Heart right ventricle (tissue), 16 donors: ENCODE results near the gene ZFPM1. TPM values are rescaled to one million over a fixed set of nuclear protein-coding genes. Genes with fewer than 3 reads are reported as not detected.

Experiments used
- ATAC-seq, 8 donors: fragments of 200-7000 bp; cut with Tn5 transposase; one replicate each; pipeline ENCODE4 v1.9.1; 2020; ENCODE audit warnings: mild to moderate bottlenecking in 8 of 8, moderate library complexity in 8 of 8, moderate number of reproducible peaks in 1 of 8
- DNase-seq, 2 donors: peaks; one replicate each; pipeline ENCODE4 v3.0.0-alpha.2; 2020
- H3K27ac ChIP-seq, 10 donors: fragments of 200-600 bp; sonication (generic) in 2 of 10; one replicate each; pipeline versions ENCODE4 v1.5.0 to v1.8.0; 2020 to 2022; ENCODE audit warnings: mild to moderate bottlenecking in 3 of 10
- H3K27me3 ChIP-seq, 7 donors: fragments of 200-600 bp; one replicate each; pipeline ENCODE4 v1.8.0; 2021 to 2022; ENCODE audit warnings: mild to moderate bottlenecking in 2 of 7
- H3K36me3 ChIP-seq, 9 donors: fragments of 200-600 bp; sonication (generic) in 1 of 9; one replicate each; pipeline versions ENCODE4 v1.5.0 to v1.8.0; 2020 to 2022; ENCODE audit warnings: mild to moderate bottlenecking in 2 of 9
- H3K4me1 ChIP-seq, 9 donors: fragments of 200-600 bp; sonication (generic) in 1 of 9; one replicate each; pipeline versions ENCODE4 v1.5.0 to v1.8.0; 2020 to 2022; ENCODE audit warnings: mild to moderate bottlenecking in 4 of 9
- H3K4me3 ChIP-seq, 10 donors: fragments of 200-600 bp; sonication (generic) in 2 of 10; one replicate each; pipeline versions ENCODE4 v1.5.0 to v1.8.0; 2020 to 2022; ENCODE audit warnings: mild to moderate bottlenecking in 7 of 10, moderate library complexity in 2 of 10
- H3K9me3 ChIP-seq, 11 donors: fragments of 200-600 bp in 10 of 11; sonication (generic) in 2 of 11; one replicate each; pipeline versions ENCODE4 v1.5.0 to v1.8.0; 2013 to 2022; ENCODE audit warnings: mild to moderate bottlenecking in 2 of 11, control low read depth in 1 of 11, moderate library complexity in 1 of 11
- CTCF ChIP-seq, 9 donors: fragments of 200-600 bp; sonication (generic) in 2 of 9; IDR thresholded peaks; one replicate each; pipeline versions ENCODE4 v1.5.0 to v1.8.0; 2021 to 2022; ENCODE audit warnings: antibody characterized with exemption in 9 of 9, mild to moderate bottlenecking in 5 of 9, moderate library complexity in 1 of 9
- WGBS, 2 donors: extraction: QIAGEN DNeasy Blood & Tissue Kit; methylation state at CpG; one replicate each; pipeline ENCODE4 v1.1.7; 2013; ENCODE audit warnings: inconsistent platforms in 1 of 2; 5-methylcytosine and 5-hydroxymethylcytosine counted together
- intact Hi-C, 10 donors: fragments of 100-400 bp; cut with DNase I; formaldehyde crosslinking; loops; one replicate each; pipeline versions ENCODE4 v1.11.1 to v1.14.2; 2022
- polyA plus RNA-seq, 2 donors: library from polyadenylated mRNA; stranded (reverse); fragments of 200-250 nt; gene quantifications; one replicate each; pipeline ENCODE4 v1.2.3, GENCODE V29; 2013
- total RNA-seq, 10 donors: library from RNA; stranded (reverse); fragmentation: NEBNext Ultra II Directional in 3 of 10; extraction: Animal tissue kit (Norgen Biotek cat#: 25700) in 3 of 10; gene quantifications; one replicate each; pipeline versions ENCODE4 v1.2.1 to v1.2.4, GENCODE V29; 2021 to 2023
- donor health status: Arrhythmogenic right ventricular cardiomyopathy.
- donor health status: ischemic (EF 13 %, LVEDD 7.1; RV severe dilation, severe dysfunction).
- donor health status: healthy with polysubstance abuse.
- donor health status: DM: no; HTN: yes; CAD: no.
- donor health status: DM: no; HTN: no; CAD: no.
- donor health status: ischemic (EF 25% LVEDD 6.9; RV normal size, moderate dysfunction).
- donor health status: ischemic (EF 25% LVEDD 5.7; RV mildly dilated, moderate dysfunction).
- donor health status: healthy.
- donor health status: DM: yes; HTN: yes; CAD: no.
- donor health status: Ischemic cardiomyopathy.
- donor health status: ischemic (EF 35%, LVEDD 5.7; RV mildly dilated, moderate dysfunction).
- donor health status: nonischemic (EF 11% LVEDD 7.7; RV severe dilation, severe dysfunction).
- donor health status: DM: yes; HTN: yes; CAD: no.
- donor health status: PGD.
- donor health status: ischemic (EF 29% LVEDD 5.4; RV normal size, mild dysfunction).
- donor health status: nonischemic (EF 23%, LVEDD 6.1; RV moderate dilation, normal function).

ZFPM1 gene
- total and polyA plus RNA-seq, 12 donors = 2.0 to 10.4 (median 4.4) TPM

GRCh38 chr16:88421871-88422433 lies 31.1 kb upstream of the ZFPM1 start:
- H3K4me1 ChIP-seq = peaks cover 0 to 14% (median 9%) of the 10 kb centered on the region in 9 donors
- 57 to 58% methylated on average over 5 of the region's 5 CpGs for WGBS, 2 donors
- intact Hi-C loops = no loop called here
- H3K9me3 ChIP-seq = no peaks in the 10 kb centered on the region
- no peak overlapping the region for H3K27ac ChIP-seq
- H3K27me3 ChIP-seq = peaks cover 0 to 16% (median 0%) of the 10 kb centered on the region in 7 donors
- no peak for TF ChIP-seq CTCF (IDR thresholded peaks at IDR 0.05)
- DNase-seq = no peak
- no peak for ATAC-seq
- no peak overlapping the region for H3K4me3 ChIP-seq
- H3K36me3 ChIP-seq = no peaks in the 10 kb centered on the region

- Histone ChIP-seq H3K4me1 (peaks cover 0 to 14% (median 9%) of the 10 kb centered on the region in 9 donors), H3K9me3 (no peaks in the 10 kb centered on the region), H3K27ac (no peak overlapping the region), H3K4me3 (no peak overlapping the region), H3K36me3 (no peaks in the 10 kb centered on the region), H3K27me3 (peaks cover 0 to 15% (median 0%) of the 10 kb centered on the region in 7 donors)
- intact Hi-C loops = no loop called here
- no peak for DNase-seq
- no peak for TF ChIP-seq CTCF (IDR thresholded peaks at IDR 0.05)
- ATAC-seq = no peak
- WGBS, 2 donors = 51 to 57% methylated on average over 3 of the region's 3 CpGs
Observed at GRCh38 chr16:88422733-88423447, 30.2 kb upstream of the ZFPM1 start.

- ATAC-seq = no peak
- H3K9me3 ChIP-seq = no peaks in the 10 kb centered on the region
- no peak for TF ChIP-seq CTCF (IDR thresholded peaks at IDR 0.05)
- H3K36me3 ChIP-seq = no peaks in the 10 kb centered on the region
- H3K27me3 ChIP-seq = peaks cover 0 to 11% (median 0%) of the 10 kb centered on the region in 7 donors
- peaks cover 0 to 14% (median 9%) of the 10 kb centered on the region in 9 donors for H3K4me1 ChIP-seq
- H3K27ac ChIP-seq = no peak overlapping the region
- 78 to 81% methylated on average over 6 of the region's 6 CpGs for WGBS, 2 donors
- no peak overlapping the region for H3K4me3 ChIP-seq
- DNase-seq = no peak
- intact Hi-C loops = no loop called here
Observed at GRCh38 chr16:88423448-88423850, 29.6 kb upstream of the ZFPM1 start.

- peak in 1 of 2 donors; percentile 49 for DNase-seq
- WGBS, 2 donors = 49 to 50% methylated on average over 24 of the region's 24 CpGs
- Histone ChIP-seq H3K4me1 (peaks cover 0 to 17% (median 9%) of the 10 kb centered on the region in 9 donors), H3K4me3 (no peak overlapping the region), H3K9me3 (no peaks in the 10 kb centered on the region), H3K27me3 (peaks cover 0 to 13% (median 3%) of the 10 kb centered on the region in 7 donors), H3K36me3 (no peaks in the 10 kb centered on the region), H3K27ac (no peak overlapping the region)
- ATAC-seq = peak in 4 of 8 donors; percentile 17 to 54 (median 43)
- TF ChIP-seq CTCF (IDR thresholded peaks at IDR 0.05) = no peak
- intact Hi-C loops = no loop called here
Observed at GRCh38 chr16:88424587-88425235, 28.4 kb upstream of the ZFPM1 start.
